Measurements from ENCODE around the gene DHX15.

The DHX15 gene

GRCh38 chr4:24599275-24599674 is 14.9 kb upstream of the DHX15 start:
- TF ChIP-seq RAD21 (IDR thresholded peaks at IDR 0.05; ENCODE audit: low read depth) (no peak), EGR1 (IDR thresholded peaks at IDR 0.05) (no peak)
- TF ChIP-seq, protein P1, sequence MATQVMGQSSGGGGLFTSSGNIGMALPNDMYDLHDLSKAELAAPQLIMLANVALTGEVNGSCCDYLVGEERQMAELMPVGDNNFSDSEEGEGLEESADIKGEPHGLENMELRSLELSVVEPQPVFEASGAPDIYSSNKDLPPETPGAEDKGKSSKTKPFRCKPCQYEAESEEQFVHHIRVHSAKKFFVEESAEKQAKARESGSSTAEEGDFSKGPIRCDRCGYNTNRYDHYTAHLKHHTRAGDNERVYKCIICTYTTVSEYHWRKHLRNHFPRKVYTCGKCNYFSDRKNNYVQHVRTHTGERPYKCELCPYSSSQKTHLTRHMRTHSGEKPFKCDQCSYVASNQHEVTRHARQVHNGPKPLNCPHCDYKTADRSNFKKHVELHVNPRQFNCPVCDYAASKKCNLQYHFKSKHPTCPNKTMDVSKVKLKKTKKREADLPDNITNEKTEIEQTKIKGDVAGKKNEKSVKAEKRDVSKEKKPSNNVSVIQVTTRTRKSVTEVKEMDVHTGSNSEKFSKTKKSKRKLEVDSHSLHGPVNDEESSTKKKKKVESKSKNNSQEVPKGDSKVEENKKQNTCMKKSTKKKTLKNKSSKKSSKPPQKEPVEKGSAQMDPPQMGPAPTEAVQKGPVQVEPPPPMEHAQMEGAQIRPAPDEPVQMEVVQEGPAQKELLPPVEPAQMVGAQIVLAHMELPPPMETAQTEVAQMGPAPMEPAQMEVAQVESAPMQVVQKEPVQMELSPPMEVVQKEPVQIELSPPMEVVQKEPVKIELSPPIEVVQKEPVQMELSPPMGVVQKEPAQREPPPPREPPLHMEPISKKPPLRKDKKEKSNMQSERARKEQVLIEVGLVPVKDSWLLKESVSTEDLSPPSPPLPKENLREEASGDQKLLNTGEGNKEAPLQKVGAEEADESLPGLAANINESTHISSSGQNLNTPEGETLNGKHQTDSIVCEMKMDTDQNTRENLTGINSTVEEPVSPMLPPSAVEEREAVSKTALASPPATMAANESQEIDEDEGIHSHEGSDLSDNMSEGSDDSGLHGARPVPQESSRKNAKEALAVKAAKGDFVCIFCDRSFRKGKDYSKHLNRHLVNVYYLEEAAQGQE (IDR thresholded peaks at IDR 0.05; ENCODE audit: low read depth): no peak

GRCh38 chr4:24598025-24598424 is 13.7 kb upstream of the DHX15 start:
- TF ChIP-seq EGR1 (IDR thresholded peaks at IDR 0.05) (no peak), TCF12 (IDR thresholded peaks at IDR 0.05; ENCODE audit: low read depth) (0 out of 2 replicates have a peak, but pooled peaks have one; percentile 22), USF1 (IDR thresholded peaks at IDR 0.05) (no peak), EP300 (IDR thresholded peaks at IDR 0.05; ENCODE audit: borderline replicate concordance) (peak; percentile 28; the same call in 1 of the 2 replicates)

- TF ChIP-seq CREB1 (IDR thresholded peaks at IDR 0.05; ENCODE audit: low read depth): no peak
- no peak for TF ChIP-seq TAF1 (IDR thresholded peaks at IDR 0.05; ENCODE audit: low read depth)
- no peak for TF ChIP-seq EP300 (IDR thresholded peaks at IDR 0.05; ENCODE audit: borderline replicate concordance)
- no peak for TF ChIP-seq TEAD4 (IDR thresholded peaks at IDR 0.05)
- TF ChIP-seq NFIC (IDR thresholded peaks at IDR 0.05): no peak
- TF ChIP-seq EGR1 (IDR thresholded peaks at IDR 0.05): no peak
- no peak for TF ChIP-seq TCF12 (IDR thresholded peaks at IDR 0.05; ENCODE audit: low read depth)
- TF ChIP-seq, protein P1 (IDR thresholded peaks at IDR 0.05; ENCODE audit: low read depth): no peak
- no peak for TF ChIP-seq RAD21 (IDR thresholded peaks at IDR 0.05; ENCODE audit: low read depth)
- no peak for TF ChIP-seq FOXM1 (IDR thresholded peaks at IDR 0.05; ENCODE audit: borderline replicate concordance, low read depth)
- no peak for TF ChIP-seq ZBTB7A (IDR thresholded peaks at IDR 0.05; ENCODE audit: low read depth)
- no peak for TF ChIP-seq USF1 (IDR thresholded peaks at IDR 0.05)
- TF ChIP-seq MAX (IDR thresholded peaks at IDR 0.05): no peak
- no peak for TF ChIP-seq YY1 (IDR thresholded peaks at IDR 0.05; ENCODE audit: low read depth)
- no peak for TF ChIP-seq CEBPB (IDR thresholded peaks at IDR 0.05)
These were observed 11.3 kb upstream of the DHX15 start for GRCh38 chr4:24595659-24596058.

GRCh38 chr4:24594887-24595286 is 10.5 kb upstream of the DHX15 start:
- TF ChIP-seq USF1 (IDR thresholded peaks at IDR 0.05) (no peak), ZBTB7A (IDR thresholded peaks at IDR 0.05; ENCODE audit: low read depth) (no peak), YY1 (IDR thresholded peaks at IDR 0.05; ENCODE audit: low read depth) (no peak), CREB1 (IDR thresholded peaks at IDR 0.05; ENCODE audit: low read depth) (no peak), TEAD4 (IDR thresholded peaks at IDR 0.05) (no peak), EGR1 (IDR thresholded peaks at IDR 0.05) (no peak), MAX (IDR thresholded peaks at IDR 0.05) (no peak), TAF1 (IDR thresholded peaks at IDR 0.05; ENCODE audit: low read depth) (no peak), EP300 (IDR thresholded peaks at IDR 0.05; ENCODE audit: borderline replicate concordance) (no peak), RAD21 (IDR thresholded peaks at IDR 0.05; ENCODE audit: low read depth) (no peak), TCF12 (IDR thresholded peaks at IDR 0.05; ENCODE audit: low read depth) (no peak), FOXM1 (IDR thresholded peaks at IDR 0.05; ENCODE audit: borderline replicate concordance, low read depth) (no peak), NFIC (IDR thresholded peaks at IDR 0.05) (no peak), CEBPB (IDR thresholded peaks at IDR 0.05) (no peak)
- TF ChIP-seq, protein P1 (IDR thresholded peaks at IDR 0.05; ENCODE audit: low read depth): no peak
